HG03575 (cell line): ENCODE data around the gene BCAR1.
"Not testable (repeated sequence)": the region's sequence is repeated elsewhere in the genome, so short reads cannot be mapped to it uniquely, and the experiment has no call there.

ENCODE experiments used
- ATAC-seq: cut with Tn5 transposase; IDR thresholded peaks from one replicate; pipeline ENCODE4 v1.9.1; 2021; ENCODE audit not compliant: unreplicated experiment, insufficient number of reproducible peaks, low FRiP score; ENCODE audit errors: extremely low read depth

BCAR1 gene

DNA sequence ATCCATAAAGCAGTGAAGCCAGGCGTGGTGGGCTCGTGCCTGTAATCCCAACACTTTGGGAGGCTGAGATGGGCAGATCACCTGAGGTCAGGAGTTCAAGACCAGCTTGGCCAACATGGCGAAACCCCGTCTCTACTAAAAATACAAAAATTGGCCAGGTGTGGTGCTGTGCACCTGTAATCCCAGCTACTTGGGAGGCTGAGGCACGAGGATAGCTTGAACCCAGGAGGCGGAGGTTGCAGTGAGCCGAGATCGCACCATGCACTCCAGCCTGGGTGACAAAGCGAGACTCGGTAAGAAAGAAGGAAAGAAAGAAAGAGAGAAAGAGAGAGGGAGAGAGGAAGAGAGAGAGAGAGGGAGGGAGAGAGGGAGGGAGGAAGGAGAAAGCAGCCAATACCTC is 21.2 kb upstream of the BCAR1 start:
- ATAC-seq, result not testable (repeated sequence)

DNA sequence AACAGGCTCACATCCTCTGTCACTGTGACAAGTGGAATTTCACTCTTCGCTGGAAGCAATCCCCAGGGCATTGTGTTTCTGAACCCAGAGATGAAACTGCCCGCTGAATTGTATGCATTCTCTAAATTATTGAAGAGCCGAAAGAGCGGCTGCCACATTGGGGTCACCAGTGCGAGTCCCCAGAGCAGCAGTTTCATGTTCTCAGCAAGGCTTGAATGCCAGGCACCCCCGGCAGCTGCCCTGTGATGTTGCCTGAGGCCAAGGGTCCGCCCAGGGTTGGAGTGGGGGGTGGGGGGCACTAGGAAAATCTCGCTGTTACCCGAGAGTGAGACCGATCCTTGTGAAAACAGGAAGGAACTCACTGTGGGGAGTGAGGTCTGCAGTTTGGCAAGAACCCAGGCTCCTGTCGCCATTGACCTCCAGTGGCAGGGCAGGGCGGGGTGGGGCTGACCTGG is 20.7 kb upstream of the BCAR1 start:
- ATAC-seq, result no peak

DNA sequence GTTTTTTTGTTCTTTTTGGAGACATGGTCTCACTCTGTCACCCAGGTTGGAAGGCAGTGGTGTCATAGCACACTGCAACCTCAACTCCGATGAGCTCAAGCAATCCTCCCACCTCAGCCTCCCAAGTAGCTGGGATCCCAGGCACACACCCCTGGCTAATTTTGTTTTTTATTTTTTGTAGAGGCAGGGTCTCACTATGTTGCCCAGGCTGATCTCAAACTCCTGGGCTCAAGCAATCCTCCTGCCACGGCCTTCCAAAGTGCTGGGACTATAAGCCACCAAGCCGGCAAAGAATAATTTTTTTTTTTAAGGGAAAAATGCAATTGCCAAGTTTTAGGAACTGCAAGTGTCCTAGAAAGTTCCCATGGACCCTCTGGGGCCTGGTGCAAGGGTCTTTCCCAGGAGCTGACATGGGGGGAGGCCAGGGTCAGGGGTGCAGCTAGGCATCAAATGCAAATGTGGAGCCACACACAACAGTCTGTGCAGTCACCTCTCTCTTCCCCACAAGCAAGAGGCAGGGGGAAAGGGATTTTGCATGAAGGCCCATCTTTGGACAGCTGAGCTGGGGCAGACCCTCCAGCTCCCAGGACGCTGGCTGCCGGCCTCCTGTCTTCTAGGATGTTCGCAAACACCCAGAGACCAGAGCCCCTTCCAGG is 20.1 kb upstream of the BCAR1 start:
- no peak for ATAC-seq

DNA sequence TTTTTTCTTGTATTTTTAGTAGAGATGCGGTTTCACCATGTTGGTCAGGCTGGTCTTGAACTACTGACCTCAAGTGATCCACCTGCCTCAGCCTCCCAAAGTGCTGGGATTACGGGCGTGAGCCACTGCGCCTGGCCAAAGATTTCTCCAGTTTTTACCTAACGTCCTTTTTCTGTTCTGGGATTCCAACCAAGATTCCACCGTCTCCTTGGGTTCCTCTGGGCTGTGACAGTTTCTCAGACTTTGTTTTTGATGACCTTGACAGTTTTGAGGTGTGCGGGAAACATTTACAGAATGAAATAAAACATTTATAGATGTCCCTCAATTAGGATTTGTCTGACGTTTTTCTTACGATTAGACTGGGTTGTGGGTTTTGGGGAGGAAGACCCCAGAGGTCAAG is 17.9 kb upstream of the BCAR1 start:
- ATAC-seq, result not testable (repeated sequence)

DNA sequence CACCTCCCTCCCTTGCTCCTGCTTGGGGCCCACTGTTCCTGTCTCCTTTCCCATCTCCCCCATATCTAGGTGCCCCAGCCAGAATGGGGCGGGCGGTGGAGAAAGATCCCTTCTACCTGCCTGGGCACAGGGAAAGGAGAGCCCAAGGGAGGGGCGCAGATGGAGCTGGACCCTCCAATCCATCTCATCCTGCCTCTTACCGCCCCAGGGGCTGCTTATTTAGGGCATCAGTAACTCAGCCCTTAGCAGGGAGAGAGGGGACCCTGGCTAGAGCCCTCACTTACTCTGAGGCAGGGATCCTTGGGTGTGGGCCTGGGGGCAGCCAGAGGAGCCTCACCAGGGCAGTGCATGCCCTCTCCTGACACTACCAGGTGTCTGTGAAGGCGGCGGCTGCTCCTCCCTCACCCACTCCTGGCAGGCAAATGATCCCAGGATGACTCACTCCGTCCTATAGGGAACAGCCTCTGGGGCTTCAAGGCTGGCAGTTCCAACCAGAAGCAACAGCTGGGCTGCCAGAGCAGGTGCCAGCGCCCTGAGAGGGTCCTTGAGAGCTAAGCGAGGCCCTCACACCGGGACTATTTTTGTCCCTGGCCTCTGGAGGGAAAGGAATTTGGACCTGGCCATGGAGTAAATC is 16.3 kb upstream of the BCAR1 start:
- ATAC-seq, result no peak

DNA sequence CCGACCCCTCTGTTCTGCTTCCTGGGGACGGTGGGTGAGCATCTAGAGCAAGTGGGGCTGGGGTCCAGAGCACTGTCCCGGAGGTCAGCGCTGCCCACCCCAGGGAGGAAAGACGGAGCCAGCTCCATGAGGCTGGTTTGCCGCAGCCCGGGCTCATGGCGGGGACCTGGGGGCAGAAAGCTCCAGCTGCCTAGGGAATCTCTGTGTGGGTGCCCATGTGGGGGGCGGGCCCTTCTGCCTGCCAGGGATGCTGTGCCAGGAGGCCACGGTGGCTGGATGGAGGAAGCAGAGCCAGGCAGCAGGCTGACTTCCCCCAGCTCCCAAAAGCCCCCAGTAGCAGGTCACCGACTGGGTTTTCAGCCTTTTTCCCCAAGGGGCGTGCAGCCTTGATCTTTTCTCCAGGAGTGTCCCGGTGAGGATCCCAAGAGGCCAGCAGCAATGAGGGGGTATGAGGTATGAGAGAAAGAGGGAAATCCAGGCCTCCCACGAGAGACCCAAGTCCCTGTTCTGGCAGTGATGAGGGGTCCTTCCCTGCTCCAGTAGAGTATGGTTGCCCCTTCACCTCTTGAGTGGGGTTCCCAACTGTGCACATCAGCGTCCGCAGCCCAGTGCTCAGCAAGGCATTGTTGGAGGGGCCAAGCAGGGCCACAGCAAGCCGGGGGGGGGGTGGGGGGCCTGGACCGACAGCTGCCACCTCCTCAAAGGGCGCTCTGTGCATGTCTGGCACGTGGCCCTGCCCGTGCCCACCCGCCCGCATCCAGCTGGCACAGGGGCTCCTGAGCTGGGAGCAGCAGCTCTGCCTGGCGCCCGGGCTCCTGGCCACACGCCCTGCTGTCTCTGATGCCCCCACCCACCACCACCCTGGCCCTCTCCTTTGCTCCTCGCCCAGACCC is 15.6 kb upstream of the BCAR1 start:
- no peak for ATAC-seq

DNA sequence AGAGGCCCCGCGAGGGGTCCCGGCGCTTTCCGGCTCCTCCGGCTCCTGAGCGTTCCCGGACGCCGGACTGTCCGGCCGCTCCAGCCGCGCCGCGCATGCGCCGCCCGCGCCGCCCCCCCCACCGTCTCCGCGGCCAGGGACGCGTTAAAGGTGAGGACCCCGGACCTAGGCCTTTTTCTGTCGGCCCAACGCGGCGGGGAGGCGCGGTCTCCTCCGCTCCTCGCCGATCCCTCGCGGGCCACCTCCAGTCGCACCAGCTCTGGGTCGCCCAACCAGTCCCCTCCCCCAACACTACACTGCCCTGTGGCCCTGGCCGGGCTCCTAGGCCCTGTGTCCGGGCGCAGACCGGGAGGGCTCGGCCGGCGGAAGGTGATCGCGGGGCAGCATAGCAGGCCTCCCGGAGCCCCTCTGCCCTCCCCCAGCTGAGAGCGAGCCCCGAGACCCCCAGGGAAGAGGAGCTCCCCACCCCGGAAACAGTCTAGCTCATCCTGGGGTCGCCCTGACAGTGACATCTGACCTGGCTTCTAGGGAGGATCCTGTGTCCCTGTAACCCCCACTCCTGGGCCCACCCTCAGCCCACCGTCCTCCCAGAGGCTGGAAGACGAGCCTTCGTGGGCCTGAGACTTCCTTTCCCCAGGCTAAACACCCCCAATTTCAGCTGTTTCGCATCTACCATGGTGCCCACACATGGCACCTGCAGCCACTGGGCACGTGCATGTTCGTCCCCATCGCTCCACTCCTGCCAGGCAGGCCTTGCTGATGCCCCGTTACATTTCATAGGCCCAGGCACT is 14.7 kb upstream of the BCAR1 start:
- ATAC-seq, result no peak

DNA sequence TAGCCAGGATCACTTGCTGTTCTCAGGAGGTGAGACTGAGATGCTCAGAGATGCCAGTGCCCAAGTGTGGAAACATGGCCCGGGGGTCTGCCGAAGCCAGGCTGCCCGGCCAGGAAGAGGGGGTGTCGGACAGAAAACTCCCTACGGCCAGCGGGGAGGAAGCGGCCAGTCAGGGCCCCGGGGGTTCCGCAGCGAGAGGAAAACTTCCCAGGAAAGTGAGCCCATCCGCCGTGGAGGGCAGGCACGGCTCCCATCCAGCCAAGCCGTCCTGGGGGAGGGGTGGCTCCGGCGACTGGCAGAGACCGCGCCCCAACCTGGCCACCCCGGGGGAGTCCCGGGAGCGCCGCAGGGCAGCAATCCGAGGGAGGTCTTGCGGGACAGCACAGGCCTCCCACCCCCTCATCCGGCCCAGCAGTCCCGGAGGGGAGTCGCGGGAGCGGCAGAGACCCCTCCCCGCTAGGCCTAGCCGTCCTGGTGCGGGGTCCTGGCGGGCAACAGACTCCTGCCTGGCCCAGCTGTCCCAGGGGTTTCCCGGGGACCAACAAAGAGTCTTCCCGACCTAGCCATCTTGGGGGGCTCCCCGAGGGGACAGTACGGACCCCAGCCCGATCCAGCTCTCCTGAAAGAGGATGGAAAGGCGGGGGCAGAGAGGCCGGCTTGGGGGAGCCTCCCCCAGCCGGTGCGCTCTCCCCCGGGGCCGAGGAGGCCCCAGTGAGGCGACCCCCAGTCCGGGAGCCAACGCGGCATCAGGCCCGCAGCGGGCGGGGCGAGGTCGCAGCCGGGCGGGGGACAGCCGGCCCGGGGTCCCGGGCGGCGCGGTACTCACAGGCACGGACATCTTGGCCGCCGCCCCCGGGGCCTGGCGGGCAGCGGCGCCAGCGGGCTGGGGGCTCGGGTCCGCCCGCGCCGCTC is 13.8 kb upstream of the BCAR1 start:
- ATAC-seq, result no peak

DNA sequence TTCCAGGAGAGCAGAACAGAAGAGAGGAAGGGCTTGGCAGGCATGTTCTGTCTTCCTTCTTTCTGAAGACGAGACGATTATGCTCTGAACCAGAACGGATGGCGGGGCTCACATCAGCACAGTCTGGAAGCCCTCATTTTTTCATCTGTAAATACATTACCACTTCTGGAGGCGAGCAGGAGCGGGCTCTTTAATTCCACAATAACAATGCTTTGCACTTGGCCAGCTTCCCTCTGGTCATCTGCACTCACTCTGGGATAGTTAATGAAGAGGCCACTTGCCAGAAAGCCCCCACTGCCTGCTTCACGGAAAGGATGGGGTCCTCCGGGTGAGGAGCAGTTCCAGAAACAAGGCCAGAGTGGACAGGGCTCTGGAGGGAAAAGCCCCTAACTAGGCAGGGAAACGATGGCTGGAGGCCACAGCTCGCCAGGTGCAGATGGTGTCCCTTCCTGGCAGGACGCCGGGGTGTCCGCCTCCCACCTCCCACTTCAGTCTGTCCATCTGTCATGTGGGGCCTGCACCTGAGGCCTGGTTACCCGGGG is 13.1 kb upstream of the BCAR1 start:
- no peak for ATAC-seq

DNA sequence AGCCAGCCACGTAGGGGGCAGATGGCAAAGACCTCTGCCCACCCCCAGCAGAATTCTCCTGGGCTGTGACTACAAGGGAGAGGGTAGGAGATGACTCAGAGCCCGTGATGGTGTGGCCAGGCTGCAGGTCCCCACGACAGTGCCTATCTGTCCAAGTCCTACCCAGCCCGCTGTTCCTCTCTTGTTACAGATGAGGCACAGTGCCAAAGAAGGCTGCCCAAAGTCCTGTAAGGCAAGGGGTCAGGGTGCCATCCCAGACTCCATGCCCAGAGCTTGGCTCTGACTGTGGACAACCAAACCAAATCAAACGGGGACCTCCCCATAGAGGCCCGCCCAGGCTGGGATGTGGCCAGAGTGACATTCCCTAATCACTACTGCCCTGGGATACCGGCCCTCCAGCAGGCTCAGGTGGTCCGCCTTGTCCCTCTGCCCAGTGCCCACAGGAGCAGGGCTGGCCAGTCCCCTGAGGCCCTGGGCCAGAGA is 12.6 kb upstream of the BCAR1 start:
- no peak for ATAC-seq

DNA sequence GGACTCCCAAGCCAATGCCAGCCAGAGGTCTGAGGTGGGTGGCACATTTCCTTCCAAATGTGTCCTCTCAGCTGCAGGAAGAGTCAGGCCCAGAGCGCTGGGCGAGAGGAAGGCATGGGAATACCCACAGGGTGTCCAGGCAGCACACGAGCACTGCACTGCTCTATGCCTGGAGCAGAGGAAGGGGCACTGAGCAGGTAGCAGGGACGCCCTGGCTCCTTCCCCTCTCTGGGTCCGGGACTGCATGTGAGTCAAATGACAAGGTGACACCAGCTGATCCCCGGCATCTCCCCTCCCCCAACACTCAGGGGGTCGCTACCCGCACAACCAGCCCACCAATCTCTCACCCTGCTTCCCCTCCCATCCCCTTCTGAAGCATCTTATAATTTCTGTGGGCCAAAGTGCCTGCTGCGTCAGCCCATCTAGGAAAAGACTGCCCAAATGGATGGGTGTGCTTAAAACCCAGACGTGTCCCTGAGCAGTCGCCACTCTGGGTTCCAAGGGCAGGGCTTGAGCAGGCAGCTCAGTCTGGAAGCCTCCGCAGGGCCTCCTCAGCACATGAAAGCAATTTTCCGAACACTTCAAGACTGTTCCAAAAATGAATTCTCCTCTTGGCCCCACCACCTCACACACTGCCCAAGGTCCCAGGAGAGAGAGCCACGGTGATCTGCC is 12.0 kb upstream of the BCAR1 start:
- ATAC-seq, result no peak

DNA sequence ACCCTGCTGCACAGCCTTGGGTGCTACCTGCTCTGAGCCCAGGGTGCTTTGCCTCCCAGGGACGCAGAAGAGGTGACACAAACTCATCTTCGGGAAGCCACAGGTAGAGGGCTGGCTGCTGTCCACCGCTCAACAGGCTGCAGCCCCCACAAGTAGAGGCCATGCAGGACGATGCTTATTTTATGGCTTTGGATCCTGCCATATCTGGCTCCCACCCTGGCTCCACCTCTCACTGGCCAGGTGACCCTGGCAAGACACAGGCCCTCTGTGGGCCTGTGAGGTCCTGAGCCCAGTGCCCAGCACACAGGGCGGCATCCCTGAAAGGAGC is 11.3 kb upstream of the BCAR1 start:
- ATAC-seq, result no peak

DNA sequence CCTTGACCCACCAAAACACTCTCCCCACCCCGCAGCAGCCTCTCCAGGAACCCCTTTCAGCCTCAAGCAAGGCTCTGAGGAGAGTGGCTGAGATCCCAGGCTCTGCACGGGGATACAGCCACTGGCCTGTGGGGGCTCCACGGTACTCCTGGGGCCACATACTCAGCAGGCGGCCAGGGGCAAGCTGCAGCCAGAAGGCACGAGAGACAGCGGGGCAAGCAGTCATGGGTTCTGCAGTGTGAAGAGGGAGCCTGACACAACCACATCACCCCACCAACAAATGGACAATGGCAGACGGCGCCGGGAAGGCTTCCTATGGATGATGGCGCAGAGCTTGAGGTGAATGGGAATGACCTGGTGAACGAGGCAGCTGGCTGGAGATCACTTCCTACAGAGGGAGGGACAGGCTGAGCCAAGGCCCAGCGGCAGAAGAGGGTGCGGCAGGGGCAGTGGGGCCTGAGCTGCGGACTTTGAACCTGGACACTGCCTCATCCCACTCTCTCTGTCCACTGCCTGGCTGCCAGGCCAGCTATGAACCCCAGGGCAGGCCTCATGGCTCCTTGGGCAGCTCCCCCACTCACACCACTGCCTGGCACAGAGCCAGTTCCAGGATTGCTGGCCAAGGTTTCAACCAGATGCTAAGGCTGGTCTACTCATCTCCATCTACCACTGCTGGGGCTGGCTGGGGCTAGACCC is 10.8 kb upstream of the BCAR1 start:
- no peak for ATAC-seq

DNA sequence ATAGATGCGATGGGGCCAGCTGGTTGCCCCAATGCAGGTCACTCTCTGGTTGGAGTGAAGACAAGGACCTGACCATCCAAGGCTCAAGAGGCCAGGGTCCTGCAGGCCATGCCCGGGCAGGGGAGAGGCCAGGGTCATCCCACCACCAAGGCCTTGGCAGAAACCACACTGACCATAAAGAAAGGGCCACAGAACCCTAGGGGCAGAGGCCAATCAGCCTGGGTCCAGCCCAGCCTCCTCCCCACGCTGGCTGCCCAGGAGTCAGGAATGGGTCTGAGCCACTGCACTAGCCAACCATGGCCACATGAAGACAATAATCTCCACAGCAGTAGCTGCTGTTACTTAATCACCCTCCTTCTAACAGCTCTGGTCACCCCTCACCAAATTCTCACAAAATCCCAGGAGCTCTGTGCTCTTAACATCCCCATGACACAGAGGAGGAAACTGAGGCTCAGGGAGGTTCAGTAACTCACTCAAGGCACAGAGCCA is 10.2 kb upstream of the BCAR1 start:
- ATAC-seq, result no peak

DNA sequence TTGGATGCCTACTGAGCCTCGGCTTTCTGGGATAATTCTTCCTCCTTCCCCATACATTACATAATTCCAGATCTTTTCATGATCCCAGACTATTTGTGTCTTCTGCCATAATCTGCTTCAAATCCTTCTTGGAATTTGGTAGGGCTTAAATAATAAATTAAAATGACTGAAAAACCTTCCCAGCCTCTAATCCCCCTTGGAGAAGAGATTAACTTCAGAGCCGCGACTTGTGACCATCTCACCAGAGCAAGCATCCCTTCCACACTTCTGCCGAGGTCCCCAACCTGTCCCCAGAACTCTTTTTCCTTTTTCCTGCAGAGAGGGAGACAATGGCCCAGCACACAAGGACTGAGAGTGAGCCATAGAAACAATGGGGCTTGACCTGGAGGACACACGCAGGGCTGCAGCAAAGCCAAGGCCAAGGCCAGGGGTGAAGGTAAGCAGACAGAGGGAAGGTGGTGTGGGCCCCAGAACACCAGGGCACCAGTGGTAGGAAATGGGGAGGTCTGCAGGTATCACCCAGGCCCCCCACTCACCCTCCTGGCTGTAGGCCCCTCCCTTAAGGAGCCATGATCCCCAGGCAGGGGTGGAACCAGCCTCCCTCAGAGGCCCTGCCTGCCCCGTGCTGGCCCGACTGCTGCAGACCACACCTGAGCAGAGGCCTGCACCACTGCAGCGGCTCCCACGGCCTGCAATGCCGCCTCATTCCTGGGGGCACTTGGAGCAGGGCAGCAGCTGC is 9.6 kb upstream of the BCAR1 start:
- no peak for ATAC-seq

DNA sequence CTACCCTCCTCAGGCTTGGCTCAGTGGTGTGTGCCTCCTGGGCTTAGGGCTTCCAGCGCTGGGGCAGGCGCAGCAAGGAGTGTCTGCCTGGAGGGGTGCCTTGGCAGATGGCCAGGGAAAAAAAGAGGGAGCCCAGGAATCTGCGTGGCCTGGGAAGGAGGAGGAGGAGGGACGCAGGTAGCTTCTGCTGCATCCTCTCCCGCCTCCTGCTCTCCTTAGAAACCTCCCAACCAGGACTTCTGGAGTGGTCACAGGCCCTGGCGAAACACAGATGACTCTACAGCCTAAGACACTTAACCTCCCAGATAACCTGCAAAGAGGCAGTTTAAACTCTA is 7.3 kb upstream of the BCAR1 start:
- no peak for ATAC-seq
